ENCODE results near the gene PPP2R3A.
"Not testable (repeated sequence)": the region's sequence is repeated elsewhere in the genome, so short reads cannot be mapped to it uniquely, and the experiment has no call there.

Gene PPP2R3A

DNA sequence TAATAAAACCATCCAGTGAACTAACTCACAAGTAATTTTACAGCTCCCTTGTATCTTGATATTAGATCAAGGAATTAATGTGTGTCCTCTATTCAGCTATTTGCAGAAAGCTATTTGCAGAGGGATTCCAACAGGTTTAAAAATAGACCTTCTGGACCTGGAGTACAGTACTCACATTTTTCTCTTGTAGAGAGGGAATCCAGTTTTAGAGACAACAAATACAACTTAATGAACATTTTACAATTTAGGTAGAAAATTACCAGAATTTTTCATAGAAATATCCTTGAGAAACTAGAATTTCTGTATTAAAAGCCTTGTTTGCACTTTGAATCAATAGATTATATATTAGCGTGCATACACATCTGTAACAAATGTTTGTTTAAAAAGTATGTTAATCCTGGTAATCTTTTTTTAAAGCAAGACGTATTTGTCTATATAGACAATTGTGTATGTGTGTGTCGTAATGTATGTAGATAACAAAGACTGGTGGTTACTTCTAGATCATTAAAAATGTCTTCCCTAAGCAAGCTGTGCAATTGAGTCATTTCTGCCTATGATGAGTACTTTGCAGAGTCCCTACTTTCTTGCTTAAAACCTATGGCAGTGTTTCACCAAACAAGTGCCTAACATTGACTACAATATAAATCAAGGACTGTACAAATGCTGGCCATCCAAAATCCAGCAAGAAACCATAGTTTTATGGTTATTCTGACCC is 57.9 kb downstream of the PPP2R3A start:
- DNase-seq = no peak

DNA sequence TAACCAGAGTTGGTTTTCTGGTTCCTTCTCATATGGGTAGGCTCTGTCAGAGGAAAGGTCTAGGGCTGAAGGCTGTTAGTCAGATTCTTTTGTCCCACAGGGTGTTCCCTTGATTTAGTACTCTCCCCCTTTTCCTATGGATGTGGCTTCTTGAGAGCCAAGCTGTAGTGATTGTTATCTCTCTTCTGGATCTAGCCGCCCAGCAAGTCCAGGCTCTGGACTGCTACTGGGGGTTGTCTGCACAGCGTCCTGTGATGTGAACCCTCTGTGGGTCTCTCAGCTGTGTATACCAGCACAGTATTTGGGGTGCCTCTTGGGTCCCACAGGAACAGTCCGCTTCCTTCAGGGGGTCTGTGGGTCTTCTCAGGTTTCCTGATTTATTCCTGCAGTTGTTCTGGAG is 70.8 kb downstream of the PPP2R3A start:
- no peak for DNase-seq

DNA sequence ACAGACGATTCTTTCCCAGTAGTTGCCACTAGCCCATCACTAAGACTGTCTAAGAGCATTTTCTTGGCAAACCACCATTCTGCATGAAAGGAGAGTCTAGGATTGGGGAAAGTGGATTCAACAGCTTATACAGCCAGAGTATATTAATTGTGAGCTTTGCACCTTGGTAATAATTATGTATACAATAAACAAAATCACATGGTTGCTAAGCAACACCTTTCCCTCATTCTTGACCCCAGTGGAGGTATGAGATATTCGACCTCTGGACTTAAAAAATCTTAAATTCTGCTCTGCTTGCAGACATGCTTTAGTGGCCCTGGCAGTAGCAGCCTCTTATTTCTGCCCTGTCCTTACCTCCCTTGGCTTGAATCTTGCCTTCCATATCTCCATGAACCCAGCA is 73.1 kb downstream of the PPP2R3A start:
- DNase-seq = no peak

DNA sequence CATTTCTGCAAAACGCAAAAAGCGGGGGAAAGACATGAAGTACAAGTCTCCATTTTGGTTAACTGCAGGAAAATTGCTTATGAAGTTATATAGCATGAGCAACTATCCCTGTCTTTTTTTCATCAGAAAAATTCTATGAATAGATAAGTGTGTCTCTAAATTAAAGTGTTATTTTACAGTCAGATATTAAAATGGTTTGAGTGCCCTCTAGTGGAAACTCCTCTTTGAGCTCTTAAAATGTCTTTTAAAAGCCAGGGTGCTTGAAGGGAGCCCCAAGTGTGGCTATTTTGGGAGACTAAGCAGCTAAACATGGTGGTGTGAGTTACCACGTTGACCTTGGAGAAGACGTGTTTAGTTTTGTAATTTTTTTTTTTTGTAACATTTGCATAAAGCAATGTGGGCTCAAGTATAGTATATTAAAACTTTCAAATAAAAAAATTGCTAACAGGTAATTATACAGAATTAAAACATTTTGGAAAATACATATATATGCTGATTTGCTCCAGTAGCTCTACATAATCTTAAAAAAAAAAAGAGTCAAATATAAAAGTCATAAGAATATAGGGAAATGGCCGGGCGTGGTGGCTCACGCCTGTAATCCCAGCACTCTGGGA is 77.2 kb downstream of the PPP2R3A start:
- DNase-seq = no peak

DNA sequence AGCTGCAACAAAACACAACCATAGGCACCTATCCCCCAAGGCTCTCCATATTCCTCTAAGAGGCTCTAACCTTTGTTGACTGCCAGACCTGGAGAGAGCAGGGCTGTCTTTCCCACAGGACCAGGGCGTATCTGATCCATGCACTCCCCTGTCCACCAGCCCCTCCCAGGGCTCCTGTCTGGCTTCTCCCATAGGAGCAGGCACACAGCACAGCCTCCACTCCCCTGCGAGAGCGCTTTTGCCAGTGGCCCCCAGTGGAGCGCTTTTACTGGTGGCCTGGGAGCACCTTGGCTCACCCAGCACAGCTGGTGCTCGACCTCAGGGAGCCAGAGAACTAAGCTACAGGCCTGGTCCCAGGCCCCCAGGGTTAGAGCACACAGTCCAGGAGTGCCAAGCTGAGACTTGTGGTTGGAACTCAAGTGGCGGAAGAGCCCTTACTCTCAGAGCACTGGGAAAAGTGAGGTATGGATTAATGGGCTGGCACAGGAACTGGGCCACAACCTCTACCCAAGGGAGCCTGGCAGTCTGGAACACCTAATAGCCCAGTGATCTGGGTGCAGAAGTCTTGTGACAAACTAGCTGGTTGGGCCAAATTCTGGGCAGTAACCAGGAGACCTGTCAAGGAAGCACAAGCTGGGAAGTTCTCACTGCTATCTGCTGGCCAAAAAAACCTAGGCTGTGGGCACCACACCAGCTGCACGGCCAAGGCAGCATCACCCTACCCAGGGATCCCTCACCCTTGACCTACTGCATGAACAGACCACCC is 79.6 kb downstream of the PPP2R3A start:
- no peak for DNase-seq

DNA sequence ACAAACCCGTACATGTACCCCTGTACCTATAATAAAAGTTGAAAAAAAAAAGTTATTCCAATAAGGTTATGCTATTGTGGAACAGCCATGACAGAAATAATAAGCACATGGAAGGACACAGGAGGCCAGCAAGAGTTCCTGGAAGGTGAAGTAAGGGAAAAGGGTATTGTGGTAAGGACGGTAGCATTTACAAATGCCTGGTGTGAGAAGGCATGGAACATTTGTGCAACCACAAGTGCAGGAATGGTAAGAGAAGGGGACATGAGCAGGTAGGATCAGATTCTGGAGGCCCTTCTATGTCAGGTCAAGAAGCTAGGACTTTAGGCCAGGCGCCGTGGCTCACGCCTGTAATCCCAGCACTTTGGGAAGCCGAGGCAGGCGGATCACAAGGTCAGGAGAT is 82.5 kb downstream of the PPP2R3A start:
- DNase-seq = no peak

DNA sequence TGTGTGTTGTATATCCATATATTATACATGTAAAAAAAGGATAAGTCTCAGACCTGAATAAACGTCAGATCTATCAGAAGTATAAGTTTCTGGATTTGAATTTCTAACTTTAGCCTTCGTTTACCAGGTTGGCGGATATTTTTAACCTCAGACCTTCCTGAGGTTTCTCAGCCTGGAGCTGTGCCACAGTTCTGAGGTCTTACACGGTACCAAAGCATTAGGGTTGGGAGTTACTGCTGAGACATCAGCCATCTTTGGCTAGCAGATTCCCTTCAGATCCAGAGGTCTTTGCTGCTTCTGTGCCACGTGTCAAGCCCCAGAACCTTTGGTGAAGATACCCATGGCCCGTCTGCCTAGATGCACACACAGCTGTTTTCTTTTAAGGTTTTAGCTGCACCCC is 84.7 kb downstream of the PPP2R3A start:
- no peak for DNase-seq

DNA sequence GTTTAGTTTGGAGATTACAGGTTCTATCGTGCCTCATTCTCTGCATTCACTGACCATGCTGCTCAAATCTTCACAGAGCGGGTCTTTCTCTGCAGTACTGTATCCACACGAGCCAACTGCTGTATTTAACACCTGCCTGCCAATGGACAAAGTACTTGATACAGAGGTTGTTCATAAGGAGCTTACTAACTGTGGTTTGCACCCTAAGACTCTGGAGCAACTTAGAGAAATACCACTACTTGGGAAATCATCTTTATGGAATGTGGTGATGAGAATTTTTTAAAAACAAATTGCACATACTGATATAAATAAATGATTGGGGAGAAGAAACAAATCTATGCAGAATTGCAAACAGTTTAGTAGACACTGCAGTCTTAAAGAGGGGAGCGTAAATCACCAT is 90.0 kb downstream of the PPP2R3A start:
- no peak for DNase-seq

DNA sequence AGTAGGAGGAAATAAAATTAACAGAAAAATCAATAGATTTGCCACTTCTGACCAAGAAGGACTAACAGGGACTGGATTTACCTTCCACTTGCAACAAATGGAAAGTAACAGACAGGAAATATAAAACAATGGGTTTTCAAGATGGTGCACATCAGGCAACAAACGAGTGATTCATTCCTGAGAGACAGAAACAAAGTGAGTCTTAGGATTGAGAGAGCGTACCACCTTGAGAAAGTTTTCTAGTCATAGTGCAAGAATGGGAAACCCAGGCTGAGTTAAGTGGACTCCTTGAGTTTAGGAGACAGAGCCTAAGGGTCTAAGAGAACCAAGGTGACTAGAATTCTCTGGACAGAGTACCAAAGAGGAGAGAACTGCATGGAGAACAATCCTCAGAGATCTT is 101.7 kb downstream of the PPP2R3A start:
- DNase-seq = no peak

DNA sequence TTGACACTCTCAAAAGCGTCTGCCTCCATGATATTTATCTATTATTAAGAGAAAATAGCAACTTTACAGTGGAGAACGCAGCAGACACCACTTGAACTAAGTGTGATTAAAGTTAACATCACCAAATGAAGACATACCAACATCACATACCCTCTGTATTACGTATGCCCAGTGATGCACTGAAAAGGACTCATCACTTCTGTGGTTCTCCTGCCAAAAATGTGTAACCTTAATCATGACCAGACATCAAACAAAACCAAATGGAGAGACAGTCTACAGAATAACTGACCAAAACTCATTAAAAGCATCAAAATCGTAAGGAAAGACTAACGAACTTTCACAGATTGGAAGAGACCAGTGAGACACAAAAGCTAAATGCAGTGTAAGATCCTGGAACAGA is 103.2 kb downstream of the PPP2R3A start:
- DNase-seq = no peak

DNA sequence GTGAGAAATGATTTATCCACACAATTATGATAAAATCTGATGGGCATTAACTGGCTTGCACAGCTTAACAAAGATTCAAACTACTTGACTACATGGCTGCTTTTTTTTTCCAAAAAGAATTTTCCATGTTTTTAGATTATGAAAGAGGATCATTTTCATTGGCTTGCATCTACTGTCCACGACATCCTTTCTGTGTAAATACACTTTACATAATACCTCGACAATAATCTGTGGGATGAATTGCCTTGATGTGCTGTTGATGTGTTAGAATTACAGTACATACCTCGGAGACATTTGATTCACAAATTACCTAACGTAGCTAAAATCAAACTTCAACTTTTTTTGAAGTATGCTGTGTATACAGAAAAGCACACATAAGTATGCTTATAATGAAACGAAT is 104.4 kb downstream of the PPP2R3A start:
- no peak for DNase-seq

DNA sequence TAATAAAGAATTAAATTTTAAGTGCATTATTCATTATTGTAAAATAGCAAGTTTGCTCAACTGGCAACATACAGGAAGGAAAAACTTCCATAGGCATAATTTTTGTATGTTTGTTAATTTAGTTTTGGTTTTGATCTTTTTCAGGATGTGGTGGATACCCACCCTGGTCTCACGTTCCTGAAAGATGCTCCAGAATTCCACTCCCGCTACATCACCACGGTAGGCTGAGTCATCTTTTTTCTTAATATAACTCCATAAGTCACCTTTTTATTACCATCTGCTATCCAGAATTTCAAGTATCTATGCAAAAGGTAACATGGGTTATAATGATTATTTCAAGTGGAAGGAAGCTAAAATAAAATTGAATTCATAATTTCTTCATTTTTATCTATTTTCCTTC is 104.8 kb downstream of the PPP2R3A start:
- no peak for DNase-seq

DNA sequence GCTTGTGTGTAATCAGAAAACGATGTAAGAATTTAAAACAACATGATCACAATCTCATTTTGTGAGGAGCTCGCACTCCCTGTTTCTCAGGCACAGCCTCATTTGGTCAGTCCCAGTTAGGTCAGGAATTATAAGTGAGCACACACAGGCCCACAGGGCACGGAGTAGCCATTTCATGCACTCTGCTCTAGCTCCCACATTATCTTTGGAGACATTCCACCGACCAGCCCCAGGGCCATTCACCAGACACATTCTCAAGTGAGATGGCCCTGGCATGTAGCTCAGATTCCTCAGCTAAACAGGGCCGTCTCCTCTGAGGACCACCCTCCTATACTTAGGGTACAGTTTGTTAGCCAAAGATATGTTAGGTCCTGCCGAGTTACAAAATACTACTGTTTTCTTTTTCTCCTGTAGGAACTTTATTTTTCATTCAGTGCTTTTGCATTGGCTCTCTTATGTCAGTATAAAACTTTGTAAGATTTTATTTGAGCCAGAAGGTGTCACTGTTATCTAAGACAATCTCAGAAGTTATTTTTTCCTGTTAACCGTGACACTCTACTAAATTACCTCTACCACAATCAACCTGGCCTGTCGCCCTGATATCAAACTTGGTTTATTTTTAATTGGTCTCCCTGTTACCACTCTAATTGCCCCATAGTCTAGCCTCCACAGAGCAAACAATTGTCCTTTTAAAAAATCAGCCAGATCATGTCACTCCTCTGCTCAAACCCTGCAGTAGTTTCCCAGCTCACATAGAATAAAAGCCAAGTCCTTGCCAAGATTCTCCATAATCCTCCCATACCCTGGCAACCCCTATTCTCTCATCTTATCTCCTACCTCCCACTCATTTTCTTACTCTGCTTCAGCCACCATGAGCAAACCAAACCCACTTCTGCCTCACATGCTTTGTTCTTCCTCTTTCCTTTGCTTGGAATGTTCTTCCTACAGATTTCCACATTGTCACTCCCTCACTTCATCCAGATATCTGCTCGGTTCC is 105.7 kb downstream of the PPP2R3A start:
- DNase-seq = no peak

DNA sequence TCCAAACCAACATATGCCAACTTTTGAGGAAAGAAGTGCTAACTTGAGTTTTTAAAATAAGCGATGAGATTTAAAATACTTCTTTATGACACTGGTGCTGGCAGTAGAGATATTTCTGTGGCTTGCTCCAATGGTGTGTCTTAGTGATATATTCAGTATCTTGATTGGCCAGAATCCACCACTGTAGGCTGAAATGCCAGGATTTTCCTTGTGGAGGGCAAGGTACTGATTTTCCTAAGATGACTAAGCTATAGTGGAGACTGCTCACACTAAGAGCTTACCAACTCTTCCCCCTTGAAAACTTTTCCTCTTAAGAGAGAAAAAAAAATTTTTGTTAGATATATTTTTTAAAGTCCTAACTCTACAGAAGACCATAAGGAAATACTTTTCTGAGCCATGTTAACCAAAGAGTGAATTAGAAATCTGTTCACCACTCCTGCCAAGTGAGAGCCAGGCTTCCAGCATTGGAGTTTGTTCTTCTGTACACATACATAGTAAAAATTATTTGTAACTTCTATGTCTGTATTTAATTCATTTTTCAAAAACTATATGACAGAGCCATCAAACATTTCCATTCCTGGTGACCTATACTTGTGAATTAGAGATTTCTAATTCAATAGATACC is 109.1 kb downstream of the PPP2R3A start:
- DNase-seq = no peak

DNA sequence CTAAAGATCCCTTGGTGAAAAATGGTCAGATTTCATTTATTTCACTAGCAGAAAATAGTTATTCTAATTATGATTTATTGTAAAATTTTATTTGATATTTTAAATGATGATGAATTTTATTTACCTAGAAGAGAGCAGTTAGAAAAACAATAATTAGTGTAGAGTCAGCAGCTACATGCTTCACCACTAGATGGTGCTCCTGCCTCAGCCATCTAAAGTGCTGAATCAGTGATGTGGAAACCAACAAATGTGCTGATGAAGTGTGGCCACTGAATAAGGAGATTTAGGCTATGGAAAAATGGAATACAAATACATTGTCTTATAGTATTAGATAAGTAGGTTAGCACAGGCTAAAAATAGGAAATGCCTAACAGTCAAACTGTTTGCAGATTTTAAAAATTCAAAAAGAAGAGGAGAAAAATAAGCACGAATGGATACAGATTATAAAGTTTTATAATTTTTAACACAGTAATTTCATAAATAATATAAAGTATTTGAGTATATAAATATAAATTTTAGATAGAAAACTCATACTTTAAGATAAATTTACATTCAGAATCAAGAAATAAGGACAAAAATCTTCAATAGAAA is 109.8 kb downstream of the PPP2R3A start:
- DNase-seq = peak; percentile 85

DNA sequence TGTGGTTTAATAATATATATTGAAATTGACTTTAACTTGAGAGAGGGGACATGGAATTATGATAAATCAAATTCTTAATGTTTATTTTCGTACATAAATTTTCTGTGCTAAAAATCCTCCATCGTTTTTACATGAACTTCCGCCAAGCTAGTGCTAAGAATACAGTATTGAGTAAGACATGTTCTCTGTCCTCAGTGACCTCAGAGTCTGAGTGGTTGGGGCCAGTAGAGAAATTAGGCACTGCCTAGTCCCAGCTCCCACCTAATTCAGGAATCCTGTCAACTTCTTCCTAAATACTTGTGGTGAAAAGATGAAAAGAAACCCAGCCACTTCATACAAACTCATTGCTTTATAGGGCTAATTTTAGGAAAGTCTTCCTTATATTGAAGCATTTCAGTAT is 110.3 kb downstream of the PPP2R3A start:
- no peak for DNase-seq

DNA sequence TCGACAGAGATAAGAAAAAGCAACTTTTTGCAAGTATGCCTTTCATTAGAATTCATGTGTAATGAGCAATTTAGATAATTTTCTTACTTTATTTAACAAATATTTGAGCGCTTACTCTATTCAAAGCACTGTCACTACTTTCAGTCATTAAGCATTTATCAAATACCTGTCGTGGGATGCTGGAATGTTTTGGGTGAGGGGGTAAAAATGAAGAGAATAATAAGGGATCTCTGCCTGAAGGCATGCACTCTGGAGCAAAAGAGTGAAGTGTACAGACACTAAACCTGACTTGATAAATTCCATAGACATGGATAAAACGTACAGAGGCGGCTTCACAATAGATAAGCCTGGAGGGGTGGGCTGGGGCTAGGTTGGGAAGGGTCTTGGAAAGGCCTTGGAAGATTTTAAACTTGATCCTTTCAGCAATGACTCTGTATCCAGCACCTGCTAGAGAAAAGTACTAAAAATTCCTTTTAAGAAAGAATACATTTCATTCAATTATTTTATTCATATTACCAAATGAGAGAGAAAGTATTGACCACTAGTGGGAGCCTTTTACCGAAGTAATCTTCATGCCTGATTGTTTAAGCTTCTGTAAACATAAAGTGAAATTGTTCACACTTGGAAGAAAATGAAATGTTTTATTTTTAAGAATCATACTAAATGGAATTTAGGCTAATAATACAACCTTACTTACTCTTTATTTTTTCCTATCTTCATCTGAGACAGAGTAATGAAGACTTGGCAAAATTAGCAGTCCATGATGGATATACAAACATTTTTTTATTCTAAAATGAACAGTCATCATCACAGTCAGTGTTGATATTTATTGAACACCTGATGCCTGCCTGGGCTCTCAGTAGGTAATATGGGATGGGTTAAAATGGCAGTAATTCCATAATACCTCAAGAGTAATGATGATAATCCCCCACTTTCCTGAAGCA is 113.2 kb downstream of the PPP2R3A start:
- no peak for DNase-seq

DNA sequence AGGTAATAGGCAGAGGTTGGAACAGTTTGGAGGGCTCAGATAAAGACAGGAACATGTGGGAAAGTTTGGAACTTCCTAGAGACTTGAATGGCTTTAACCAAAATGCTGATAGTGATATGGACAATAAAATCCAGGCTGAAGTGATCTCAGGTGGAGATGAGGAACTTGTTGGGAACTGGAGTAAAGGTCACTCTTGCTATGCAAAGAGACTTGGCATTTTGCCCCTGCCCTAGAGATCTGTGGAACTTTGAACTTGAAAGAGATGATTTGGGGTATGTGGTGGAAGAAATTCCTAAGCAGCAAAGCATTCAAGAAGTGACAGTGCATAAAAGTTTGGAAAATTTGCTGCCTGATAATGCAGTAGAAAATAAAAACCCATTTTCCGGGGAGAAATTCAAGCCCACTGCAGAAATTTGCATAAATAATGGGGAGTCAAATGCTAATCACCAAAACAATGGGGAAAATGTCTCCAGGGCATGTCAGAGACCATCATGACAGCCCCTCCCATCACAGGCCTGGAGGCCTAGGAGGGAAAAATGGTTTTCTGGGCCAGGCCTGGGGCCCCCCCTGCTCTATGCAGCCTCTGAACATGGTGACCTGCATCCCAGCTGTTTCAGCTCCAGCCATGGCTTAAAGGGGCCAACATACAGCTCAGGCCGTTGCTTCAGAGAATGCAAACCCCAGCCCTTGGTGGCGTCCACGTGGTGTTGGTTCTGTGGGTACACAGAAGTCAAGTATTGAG is 118.3 kb downstream of the PPP2R3A start:
- not testable (repeated sequence) for DNase-seq

DNA sequence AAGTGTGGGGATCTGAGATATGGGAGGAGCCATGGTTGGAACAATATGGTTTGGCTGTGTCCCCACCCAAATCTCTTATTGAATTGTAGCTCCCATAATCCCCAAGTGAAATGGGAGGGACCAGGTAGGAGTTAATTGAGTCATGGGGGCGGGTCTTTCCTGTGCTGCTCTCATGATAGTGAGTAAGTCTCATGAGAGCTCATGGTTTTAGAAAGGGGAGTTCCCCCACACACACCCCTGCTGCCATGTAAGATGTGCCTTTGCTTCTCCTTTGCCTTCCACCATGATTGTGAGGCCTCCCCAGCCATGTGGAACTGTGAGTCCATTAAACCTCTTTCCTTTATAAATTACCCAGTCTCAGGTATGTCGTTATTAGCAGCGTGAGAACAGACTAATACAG is 119.5 kb downstream of the PPP2R3A start:
- DNase-seq = not testable (repeated sequence)

DNA sequence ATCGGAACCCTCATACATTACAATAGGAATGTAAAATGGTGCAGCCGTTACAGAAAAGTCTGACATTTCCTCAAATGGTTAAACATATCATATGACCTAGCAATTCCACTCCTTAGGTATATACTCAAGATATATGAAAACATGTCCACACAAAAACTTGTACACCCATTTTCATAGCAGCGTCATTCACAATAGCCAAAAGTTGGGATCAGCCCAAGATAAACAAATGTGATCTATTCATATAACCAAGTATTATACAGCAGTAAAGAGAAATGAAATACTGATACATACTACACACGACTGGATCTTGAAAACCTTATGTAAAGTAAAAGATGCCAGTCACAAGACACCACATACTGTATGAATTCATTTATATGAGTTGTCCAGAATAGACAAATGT is 128.2 kb downstream of the PPP2R3A start:
- no peak for DNase-seq
